AG04449 (cell line): ENCODE results near the gene TIGD7.

Source experiments
- CTCF ChIA-PET: fragments of 350-600 bp; formaldehyde crosslinking; extraction: SDS; loops from one replicate; lab custom pipeline; 2021; ENCODE audit warnings: antibody characterized with exemption; lab: Yijun Ruan, JAX
- POLR2A ChIA-PET: fragments of 400-600, 350-600 bp; formaldehyde crosslinking; extraction: SDS; loops from one replicate; lab custom pipeline; 2020; ENCODE audit warnings: antibody characterized with exemption, inconsistent platforms; lab: Yijun Ruan, JAX
- DNase-seq: peaks from one replicate; pipeline ENCODE4 v3.0.0-alpha.2; 2010; ENCODE audit warnings: low read depth, low spot score
- H3K4me3 ChIP-seq: 2 replicates; pipeline ENCODE4 v1.5.1; 2011; ENCODE audit warnings: low read depth, mild to moderate bottlenecking, control low read depth, low read length
- TF ChIP-seq, protein P1 (sequence below): IDR thresholded peaks from one replicate; pipeline ENCODE4 v1.5.1; 2011; ENCODE audit warnings: mild to moderate bottlenecking, moderate library complexity, low read length, control low read depth, inconsistent platforms; ENCODE audit not compliant: insufficient read depth; ENCODE audit errors: missing control alignments

Gene TIGD7

DNA sequence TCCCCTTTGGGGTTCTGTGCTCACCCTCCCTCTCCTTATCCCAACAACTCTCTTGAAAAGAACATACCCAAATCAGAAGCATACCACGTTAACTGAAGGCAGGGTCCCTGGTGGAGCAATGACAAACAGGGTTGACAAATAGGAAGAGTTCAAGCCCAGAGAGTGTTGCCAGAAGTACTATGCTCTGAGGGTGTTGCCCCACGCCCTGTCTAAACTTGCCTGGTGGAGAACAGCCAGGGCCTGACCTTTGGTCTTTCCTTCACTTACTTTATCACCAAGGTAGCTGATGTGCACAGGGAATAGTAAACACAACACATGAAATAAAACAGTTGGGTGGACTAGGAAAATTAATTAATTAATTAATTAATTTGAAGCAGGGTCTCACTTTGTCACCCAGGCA lies 23.4 kb upstream of the TIGD7 start:
- H3K4me3 ChIP-seq = no peak overlapping the region
- TF ChIP-seq, protein P1, sequence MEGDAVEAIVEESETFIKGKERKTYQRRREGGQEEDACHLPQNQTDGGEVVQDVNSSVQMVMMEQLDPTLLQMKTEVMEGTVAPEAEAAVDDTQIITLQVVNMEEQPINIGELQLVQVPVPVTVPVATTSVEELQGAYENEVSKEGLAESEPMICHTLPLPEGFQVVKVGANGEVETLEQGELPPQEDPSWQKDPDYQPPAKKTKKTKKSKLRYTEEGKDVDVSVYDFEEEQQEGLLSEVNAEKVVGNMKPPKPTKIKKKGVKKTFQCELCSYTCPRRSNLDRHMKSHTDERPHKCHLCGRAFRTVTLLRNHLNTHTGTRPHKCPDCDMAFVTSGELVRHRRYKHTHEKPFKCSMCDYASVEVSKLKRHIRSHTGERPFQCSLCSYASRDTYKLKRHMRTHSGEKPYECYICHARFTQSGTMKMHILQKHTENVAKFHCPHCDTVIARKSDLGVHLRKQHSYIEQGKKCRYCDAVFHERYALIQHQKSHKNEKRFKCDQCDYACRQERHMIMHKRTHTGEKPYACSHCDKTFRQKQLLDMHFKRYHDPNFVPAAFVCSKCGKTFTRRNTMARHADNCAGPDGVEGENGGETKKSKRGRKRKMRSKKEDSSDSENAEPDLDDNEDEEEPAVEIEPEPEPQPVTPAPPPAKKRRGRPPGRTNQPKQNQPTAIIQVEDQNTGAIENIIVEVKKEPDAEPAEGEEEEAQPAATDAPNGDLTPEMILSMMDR = no peak
- POLR2A ChIA-PET = no interaction called here
- no peak for DNase-seq
- CTCF ChIA-PET = no interaction called here

GRCh38 chr16:3328104-3328503 lies 22.9 kb upstream of the TIGD7 start:
- CTCF ChIA-PET = no interaction called here
- DNase-seq = no peak
- POLR2A ChIA-PET = no interaction called here
- TF ChIP-seq, protein P1 = no peak
- H3K4me3 ChIP-seq = no peak overlapping the region

- no peak overlapping the region for H3K4me3 ChIP-seq
- CTCF ChIA-PET = no interaction called here
- DNase-seq = no peak
- TF ChIP-seq, protein P1 = no peak
- POLR2A ChIA-PET = no interaction called here
These were observed 22.3 kb upstream of the TIGD7 start for GRCh38 chr16:3327514-3327913.

GRCh38 chr16:3321816-3322215 lies 16.6 kb upstream of the TIGD7 start:
- H3K4me3 ChIP-seq = no peak overlapping the region
- ChIA-PET POLR2A (no interaction called here), CTCF (no interaction called here)
- DNase-seq = no peak
- TF ChIP-seq, protein P1 = no peak

GRCh38 chr16:3317315-3317999 lies 12.2 kb upstream of the TIGD7 start:
- ChIA-PET CTCF (no interaction called here), POLR2A (no interaction called here)
- no peak overlapping the region for H3K4me3 ChIP-seq
- DNase-seq = no peak
- TF ChIP-seq, protein P1 = no peak

DNA sequence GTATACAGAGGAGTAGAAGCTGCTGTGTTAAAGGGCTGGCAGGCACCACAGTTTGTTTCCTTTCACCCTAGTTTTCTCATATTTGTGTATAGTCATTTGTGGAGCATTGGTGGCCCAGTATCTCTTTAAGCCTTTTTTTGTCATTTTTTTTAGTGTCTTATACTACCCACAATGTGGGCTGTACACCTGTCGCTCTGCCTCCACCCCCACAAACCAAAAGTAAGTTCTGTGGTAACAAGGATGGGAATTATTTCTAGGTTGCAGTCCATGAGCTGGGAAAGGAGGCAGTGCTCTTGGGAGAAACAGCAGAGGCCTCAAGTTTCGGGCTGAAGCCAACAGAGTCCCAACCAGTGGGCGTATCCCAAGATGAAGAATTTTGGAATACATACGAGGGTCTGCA lies 6.3 kb upstream of the TIGD7 start:
- TF ChIP-seq, protein P1 = no peak
- no peak overlapping the region for H3K4me3 ChIP-seq
- DNase-seq = no peak
- ChIA-PET POLR2A (no interaction called here), CTCF (no interaction called here)
